SK-N-SH (cell line): ENCODE data around the gene NOP16. TPM values are rescaled to one million over a fixed set of nuclear protein-coding genes. Genes with fewer than 3 reads are reported as not detected.

Experiments
- CTCF ChIA-PET: fragments of 300-600, 350-600 bp; formaldehyde crosslinking; extraction: SDS; loops from one replicate; lab custom pipeline; 2021; lab: Yijun Ruan, JAX
- POLR2A ChIA-PET: fragments of 350-600 bp; sonication (Branson Sonifier 250); formaldehyde crosslinking; extraction: SDS; loops from one replicate; lab custom pipeline; 2020; ENCODE audit warnings: antibody characterized with exemption, inconsistent platforms; lab: Yijun Ruan, JAX
- DNase-seq: peaks from one replicate; pipeline ENCODE4 v3.0.0; 2012
- H2AFZ ChIP-seq: fragments of 200-600 bp; sonication (generic); 2 replicates; pipeline ENCODE4 v1.8.1; 2016; ENCODE audit warnings: antibody characterized with exemption, mild to moderate bottlenecking, low read depth
- H3F3A ChIP-seq: fragments of 200-600 bp; sonication (generic); replicated peaks from 2 replicates; pipeline ENCODE3; 2016; ENCODE audit warnings: antibody characterized with exemption, mild to moderate bottlenecking; ENCODE audit not compliant: insufficient read depth
- H3K27ac ChIP-seq, 2 experiments: fragments of 200-500 bp in 1 of 2; fragments of 200-600 bp in 1 of 2; sonication (Bioruptor generic) in 1 of 2; sonication (generic), shearing (Covaris generic) in 1 of 2; 2 replicates each; pipeline versions ENCODE4 v1.5.1 to v1.6.1; 2014 to 2016; ENCODE audit warnings: low read depth in 2 of 2, inconsistent platforms in 1 of 2, low read length in 1 of 2, mild to moderate bottlenecking in 1 of 2, mixed read lengths in 1 of 2
- H3K27me3 ChIP-seq: fragments of 200-600 bp; sonication (generic), shearing (Covaris generic); 2 replicates; pipeline ENCODE4 v1.6.1; 2016; ENCODE audit warnings: mixed run types; ENCODE audit not compliant: insufficient read depth
- H3K36me3 ChIP-seq, 2 experiments: fragments of 200-500 bp in 1 of 2; fragments of 200-600 bp in 1 of 2; sonication (Bioruptor generic) in 1 of 2; sonication (generic) in 1 of 2; replicated peaks in 1 of 2; 2 replicates each; pipeline versions ENCODE3 to v1.5.1; 2014 to 2016; ENCODE audit warnings: low read length in 1 of 2, mild to moderate bottlenecking in 1 of 2; ENCODE audit not compliant: insufficient read depth in 2 of 2, control insufficient read depth in 1 of 2
- H3K4me1 ChIP-seq, 2 experiments: fragments of 200-500 bp in 1 of 2; fragments of 200-600 bp in 1 of 2; sonication (Bioruptor generic) in 1 of 2; sonication (generic), shearing (Covaris generic) in 1 of 2; 2 replicates each; pipeline versions ENCODE4 v1.5.1 to v1.6.1; 2014 to 2016; ENCODE audit warnings: low read depth in 1 of 2, low read length in 1 of 2, mixed run types in 1 of 2; ENCODE audit not compliant: insufficient read depth in 2 of 2, control insufficient read depth in 1 of 2
- H3K4me2 ChIP-seq: fragments of 200-600 bp; sonication (generic), shearing (Covaris generic); 2 replicates; pipeline ENCODE4 v1.6.1; 2017; ENCODE audit warnings: mixed run types
- H3K4me3 ChIP-seq, 2 experiments: fragments of 200-500 bp in 1 of 2; fragments of 200-600 bp in 1 of 2; sonication (Bioruptor generic) in 1 of 2; sonication (generic), shearing (Covaris generic) in 1 of 2; 2 replicates each; pipeline versions ENCODE4 v1.5.1 to v1.8.1; 2014 to 2016; ENCODE audit warnings: low read depth in 2 of 2, inconsistent platforms in 1 of 2, low read length in 1 of 2, mild to moderate bottlenecking in 1 of 2, mixed read lengths in 1 of 2, moderate library complexity in 1 of 2
- H3K79me2 ChIP-seq: fragments of 200-600 bp; sonication (generic); 2 replicates; pipeline ENCODE4 v1.8.1; 2017; ENCODE audit warnings: mild to moderate bottlenecking; ENCODE audit not compliant: insufficient read depth
- H3K9ac ChIP-seq: fragments of 200-600 bp; sonication (generic); 2 replicates; pipeline ENCODE4 v1.6.1; 2017; ENCODE audit warnings: mixed run types
- H3K9me2 ChIP-seq: fragments of 200-600 bp; sonication (generic); 2 replicates; pipeline ENCODE4 v1.6.1; 2017; ENCODE audit warnings: mixed run types
- H3K9me3 ChIP-seq: fragments of 200-600 bp; sonication (generic); 2 replicates; pipeline ENCODE4 v1.6.1; 2017; ENCODE audit warnings: mixed run types, mild to moderate bottlenecking, moderate library complexity
- H4K20me1 ChIP-seq: fragments of 200-600 bp; sonication (generic); 2 replicates; pipeline ENCODE4 v1.6.1; 2017; ENCODE audit warnings: mild to moderate bottlenecking, mixed run types; ENCODE audit not compliant: insufficient read depth
- EZH2phosphoT487 ChIP-seq: fragments of 200-600 bp; sonication (generic); IDR thresholded peaks from 2 replicates; pipeline ENCODE4 v1.6.1; 2017; ENCODE audit warnings: low read depth, mixed run types, mild to moderate bottlenecking, antibody characterized with exemption, moderate library complexity, borderline replicate concordance
- JUND ChIP-seq: IDR thresholded peaks from 2 replicates; pipeline ENCODE4 v1.4.0; 2012
- MAX ChIP-seq: IDR thresholded peaks from 2 replicates; pipeline ENCODE4 v1.4.0; 2012; ENCODE audit warnings: low read depth
- MXI1 ChIP-seq: IDR thresholded peaks from 2 replicates; pipeline ENCODE4 v1.6.1; 2012; ENCODE audit warnings: mild to moderate bottlenecking, low read depth, low read length, improper control_type of control experiment
- NFIC ChIP-seq: IDR thresholded peaks from 2 replicates; pipeline ENCODE4 v1.4.0; 2012; ENCODE audit warnings: borderline replicate concordance
- POLR2AphosphoS5 ChIP-seq: IDR thresholded peaks from 2 replicates; pipeline ENCODE4 v1.6.1; 2012; ENCODE audit warnings: low read depth, low read length
- RAD21 ChIP-seq: IDR thresholded peaks from 2 replicates; pipeline ENCODE4 v1.6.1; 2012; ENCODE audit warnings: mild to moderate bottlenecking, low read length
- RCOR1 ChIP-seq: fragments of 150-350 bp; IDR thresholded peaks from 2 replicates; pipeline ENCODE4 v1.6.1; 2017; ENCODE audit warnings: antibody characterized with exemption, low read length
- SIN3A ChIP-seq: IDR thresholded peaks from 2 replicates; pipeline ENCODE4 v1.6.1; 2012; ENCODE audit warnings: low read depth, mild to moderate bottlenecking, low read length, moderate library complexity, borderline replicate concordance
- SMC3 ChIP-seq: IDR thresholded peaks from 2 replicates; pipeline ENCODE4 v1.6.1; 2012; ENCODE audit warnings: low read depth, low read length, improper control_type of control experiment
- TAF1 ChIP-seq: IDR thresholded peaks from 2 replicates; pipeline ENCODE4 v1.6.1; 2012; ENCODE audit warnings: low read depth, mild to moderate bottlenecking, low read length, moderate library complexity, borderline replicate concordance
- YY1 ChIP-seq: IDR thresholded peaks from 2 replicates; pipeline ENCODE4 v1.4.0; 2012; ENCODE audit warnings: low read depth, mild to moderate bottlenecking
- WGBS: methylation state at CpG from one replicate; pipeline ENCODE4 v1.1.6; 2017; ENCODE audit warnings: low lambda C conversion rate; 5-methylcytosine and 5-hydroxymethylcytosine counted together
- polyA plus RNA-seq, 3 experiments: library from polyadenylated mRNA; depleted of rRNA; stranded (reverse); fragments of >200 nt; gene quantifications; 2 replicates each; pipeline ENCODE4 v1.2.3, GENCODE V29; 2012
- TF ChIP-seq, protein P1 (sequence below): fragments of 200-600 bp; sonication (generic); IDR thresholded peaks from 2 replicates; pipeline ENCODE4 v1.6.1; 2017; ENCODE audit warnings: antibody characterized with exemption, mild to moderate bottlenecking, moderate library complexity

NOP16 gene
- polyA plus RNA-seq, 1 of the 3 experiments (the other 2 are of a cell fraction): 158 TPM

GRCh38 chr5:176415952-176416924 is 27.8 kb upstream of the NOP16 start, which contains the start of gene CLTB:
Gene CLTB, minus strand, starts transcription at chr5:176416539. Its CDS starts 176 bp downstream, at chr5:176416363.
- Histone ChIP-seq H3K4me2 (peak within 1 kb of the TSS; percentile 93), H3K9me3 (no peaks in the 10 kb centered on the region), H3K9me2 (no peaks in the 10 kb centered on the region), H3K27ac (peak within 1 kb of the TSS; percentile 12 to 70; a peak in 3 of 4 replicates), H3F3A (no peaks in the 10 kb centered on the region), H3K36me3 (no peaks in the 10 kb centered on the region), H3K4me1 (peaks cover 0 to 12% of the 10 kb centered on the region in 2 experiments; a peak in 2 of 4 replicates), H3K4me3 (peak within 1 kb of the TSS; percentile 73 to 97), H2AFZ (peak within 1 kb of the TSS; percentile 91), H3K27me3 (no peaks in the 10 kb centered on the region), H4K20me1 (no peaks in the 10 kb centered on the region), H3K79me2 (peaks cover 21% of the 10 kb centered on the region; the same call in 1 of the 2 replicates), H3K9ac (peak within 1 kb of the TSS; percentile 70)
- 11% methylated on average over 9 of the region's 107 CpGs for WGBS
- CTCF ChIA-PET: interaction anchor here (0.6 to 3.6 kb wide), 40 partner anchors 9 to 686 kb away, joined by 3 to 47 read pairs (median 4); partner anchors contain the start of genes EIF4E1B, FAF2, HIGD2A and NOP16
- peak; percentile 60; the same call in 1 of the 2 replicates for TF ChIP-seq MAX
- peak; percentile 78 for TF ChIP-seq SMC3
- TF ChIP-seq RAD21: peak; percentile 82
- TF ChIP-seq JUND: no peak
- peak; percentile 18; the same call in 1 of the 2 replicates for TF ChIP-seq TAF1
- no peak for TF ChIP-seq POLR2AphosphoS5
- no peak for TF ChIP-seq RCOR1
- TF ChIP-seq, protein P1, sequence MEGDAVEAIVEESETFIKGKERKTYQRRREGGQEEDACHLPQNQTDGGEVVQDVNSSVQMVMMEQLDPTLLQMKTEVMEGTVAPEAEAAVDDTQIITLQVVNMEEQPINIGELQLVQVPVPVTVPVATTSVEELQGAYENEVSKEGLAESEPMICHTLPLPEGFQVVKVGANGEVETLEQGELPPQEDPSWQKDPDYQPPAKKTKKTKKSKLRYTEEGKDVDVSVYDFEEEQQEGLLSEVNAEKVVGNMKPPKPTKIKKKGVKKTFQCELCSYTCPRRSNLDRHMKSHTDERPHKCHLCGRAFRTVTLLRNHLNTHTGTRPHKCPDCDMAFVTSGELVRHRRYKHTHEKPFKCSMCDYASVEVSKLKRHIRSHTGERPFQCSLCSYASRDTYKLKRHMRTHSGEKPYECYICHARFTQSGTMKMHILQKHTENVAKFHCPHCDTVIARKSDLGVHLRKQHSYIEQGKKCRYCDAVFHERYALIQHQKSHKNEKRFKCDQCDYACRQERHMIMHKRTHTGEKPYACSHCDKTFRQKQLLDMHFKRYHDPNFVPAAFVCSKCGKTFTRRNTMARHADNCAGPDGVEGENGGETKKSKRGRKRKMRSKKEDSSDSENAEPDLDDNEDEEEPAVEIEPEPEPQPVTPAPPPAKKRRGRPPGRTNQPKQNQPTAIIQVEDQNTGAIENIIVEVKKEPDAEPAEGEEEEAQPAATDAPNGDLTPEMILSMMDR: peak; percentile 55
- TF ChIP-seq NFIC: no peak
- TF ChIP-seq MXI1: peak; percentile 66
- TF ChIP-seq EZH2phosphoT487: no peak
- peak; percentile 62; the same call in 1 of the 2 replicates for TF ChIP-seq SIN3A
- peak; percentile 21; the same call in 1 of the 2 replicates for TF ChIP-seq YY1
- peak; percentile 98 for DNase-seq
- POLR2A ChIA-PET: interaction anchor here (0.9 to 1.9 kb wide), 3 partner anchors 27 to 127 kb away, joined by 3 to 6 read pairs (median 4); partner anchors contain the start of gene KIAA1191
